Right lobe of liver (tissue), 4 donors: ENCODE measurements around the gene MC3R.

Source experiments
- POLR2A ChIP-seq: fragments of 450-650 bp; IDR thresholded peaks from one replicate; pipeline ENCODE4 v1.6.1; 2017; ENCODE audit warnings: antibody characterized with exemption, mild to moderate bottlenecking
- TF ChIP-seq, protein P1 (sequence below), 4 donors: fragments of 200-600 bp in 3 of 4; fragments of 450-650 bp in 1 of 4; IDR thresholded peaks; one replicate each; pipeline versions ENCODE4 v1.5.1 to v1.8.0; 2016 to 2022; ENCODE audit warnings: antibody characterized with exemption in 4 of 4, mild to moderate bottlenecking in 2 of 4
- donor health status: DM: no; HTN: no; CAD: no.
- donor health status: DM: no; HTN: no; CAD: no.
- donor health status: DM: no; HTN: yes; CAD: no.

- TF ChIP-seq, protein P1, sequence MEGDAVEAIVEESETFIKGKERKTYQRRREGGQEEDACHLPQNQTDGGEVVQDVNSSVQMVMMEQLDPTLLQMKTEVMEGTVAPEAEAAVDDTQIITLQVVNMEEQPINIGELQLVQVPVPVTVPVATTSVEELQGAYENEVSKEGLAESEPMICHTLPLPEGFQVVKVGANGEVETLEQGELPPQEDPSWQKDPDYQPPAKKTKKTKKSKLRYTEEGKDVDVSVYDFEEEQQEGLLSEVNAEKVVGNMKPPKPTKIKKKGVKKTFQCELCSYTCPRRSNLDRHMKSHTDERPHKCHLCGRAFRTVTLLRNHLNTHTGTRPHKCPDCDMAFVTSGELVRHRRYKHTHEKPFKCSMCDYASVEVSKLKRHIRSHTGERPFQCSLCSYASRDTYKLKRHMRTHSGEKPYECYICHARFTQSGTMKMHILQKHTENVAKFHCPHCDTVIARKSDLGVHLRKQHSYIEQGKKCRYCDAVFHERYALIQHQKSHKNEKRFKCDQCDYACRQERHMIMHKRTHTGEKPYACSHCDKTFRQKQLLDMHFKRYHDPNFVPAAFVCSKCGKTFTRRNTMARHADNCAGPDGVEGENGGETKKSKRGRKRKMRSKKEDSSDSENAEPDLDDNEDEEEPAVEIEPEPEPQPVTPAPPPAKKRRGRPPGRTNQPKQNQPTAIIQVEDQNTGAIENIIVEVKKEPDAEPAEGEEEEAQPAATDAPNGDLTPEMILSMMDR (IDR thresholded peaks at IDR 0.05) = no peak
- no peak for TF ChIP-seq POLR2A
Measured at GRCh38 chr20:56200456-56200855, 48.1 kb upstream of the MC3R start.
